Adrenal gland (tissue), 5 donors: Measurements from ENCODE around the gene AGTPBP1.

Source experiments
- POLR2A ChIP-seq, 2 donors: fragments of 450-650 bp; IDR thresholded peaks; one replicate each; pipeline ENCODE4 v1.6.1; 2017; ENCODE audit warnings: antibody characterized with exemption in 2 of 2, mild to moderate bottlenecking in 2 of 2, moderate library complexity in 1 of 2
- TF ChIP-seq, protein P1 (sequence below), 6 experiments: fragments of 450-650 bp in 4 of 6; fragments of 200-600 bp in 2 of 6; sonication (generic) in 1 of 6; IDR thresholded peaks; 1 replicate in 5 of 6; 2 replicates in 1 of 6; pipeline versions ENCODE4 v1.5.1 to v1.8.0; 2016 to 2021; ENCODE audit warnings: antibody characterized with exemption in 6 of 6, mild to moderate bottlenecking in 2 of 6, moderate library complexity in 1 of 6
- donor health status: DM: no; HTN: no; CAD: no.

DNA sequence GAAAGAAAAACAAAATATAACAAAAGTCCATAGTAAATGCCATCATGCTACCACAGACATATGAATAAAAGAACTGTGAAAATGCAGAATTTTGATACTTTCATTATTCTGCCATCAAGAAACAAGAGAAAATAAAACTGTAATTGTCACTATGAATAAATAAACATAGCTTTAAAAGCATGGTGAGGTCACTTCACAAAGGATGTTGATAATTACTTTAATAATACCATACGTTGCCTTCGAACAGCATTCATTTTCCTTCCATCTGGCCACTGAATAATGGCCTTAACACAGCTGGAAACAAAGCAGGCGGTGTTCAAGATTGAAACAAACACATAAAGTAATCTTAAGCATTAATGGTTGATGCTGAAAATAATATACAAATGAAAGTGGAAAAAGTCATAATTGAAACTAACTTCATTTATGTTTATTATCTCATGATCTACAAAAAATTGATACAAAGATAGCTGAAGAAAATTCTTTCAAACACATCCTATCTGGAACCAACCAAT is 102.0 kb downstream of the AGTPBP1 start:
- TF ChIP-seq, protein P1, sequence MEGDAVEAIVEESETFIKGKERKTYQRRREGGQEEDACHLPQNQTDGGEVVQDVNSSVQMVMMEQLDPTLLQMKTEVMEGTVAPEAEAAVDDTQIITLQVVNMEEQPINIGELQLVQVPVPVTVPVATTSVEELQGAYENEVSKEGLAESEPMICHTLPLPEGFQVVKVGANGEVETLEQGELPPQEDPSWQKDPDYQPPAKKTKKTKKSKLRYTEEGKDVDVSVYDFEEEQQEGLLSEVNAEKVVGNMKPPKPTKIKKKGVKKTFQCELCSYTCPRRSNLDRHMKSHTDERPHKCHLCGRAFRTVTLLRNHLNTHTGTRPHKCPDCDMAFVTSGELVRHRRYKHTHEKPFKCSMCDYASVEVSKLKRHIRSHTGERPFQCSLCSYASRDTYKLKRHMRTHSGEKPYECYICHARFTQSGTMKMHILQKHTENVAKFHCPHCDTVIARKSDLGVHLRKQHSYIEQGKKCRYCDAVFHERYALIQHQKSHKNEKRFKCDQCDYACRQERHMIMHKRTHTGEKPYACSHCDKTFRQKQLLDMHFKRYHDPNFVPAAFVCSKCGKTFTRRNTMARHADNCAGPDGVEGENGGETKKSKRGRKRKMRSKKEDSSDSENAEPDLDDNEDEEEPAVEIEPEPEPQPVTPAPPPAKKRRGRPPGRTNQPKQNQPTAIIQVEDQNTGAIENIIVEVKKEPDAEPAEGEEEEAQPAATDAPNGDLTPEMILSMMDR (IDR thresholded peaks at IDR 0.05), result no peak
- no peak for TF ChIP-seq POLR2A (IDR thresholded peaks at IDR 0.05)
